ENCODE measurements around the gene HOXD12.

- no peak for TF ChIP-seq CTCF (IDR thresholded peaks at IDR 0.05 in 2 of 3, conservative IDR thresholded peaks at IDR 0.05 in 1 of 3; ENCODE audit: borderline replicate concordance in 1 of 3, insufficient read depth in 1 of 3, low read depth in 2 of 3, low read length in 2 of 3)
- no peak for TF ChIP-seq CEBPB (IDR thresholded peaks at IDR 0.05; ENCODE audit: low read depth)
- TF ChIP-seq EZH2 (IDR thresholded peaks at IDR 0.05): no peak
- no peak for TF ChIP-seq ATF3 (IDR thresholded peaks at IDR 0.05)
Measured at GRCh38 chr2:176137906-176138305, 38.3 kb downstream of the HOXD12 start.

Data from HCT116 (cell line).